GM12872 (cell line): ENCODE data around the gene SLK.

Experiments used
- CTCF ChIP-seq: IDR thresholded peaks from 3 replicates; pipeline ENCODE4 v1.5.1; 2011; ENCODE audit warnings: low read depth, mild to moderate bottlenecking, low read length, moderate library complexity; ENCODE audit not compliant: insufficient read depth

Gene SLK

GRCh38 chr10:103966671-103967447 is at the start of gene SLK:
SLK (plus strand) TSS chr10:103967140; CDS start chr10:103967746, 606 bp downstream.
- no peak for TF ChIP-seq CTCF

- TF ChIP-seq CTCF = no peak
Measured at GRCh38 chr10:103917302-103918052, 49.5 kb upstream of the SLK start.

GRCh38 chr10:103918053-103918846 is 48.7 kb upstream of the SLK start, which contains the start of gene STN1:
STN1 (minus strand) TSS chr10:103918184; CDS start chr10:103917594, 590 bp downstream.
- 0 out of 3 replicates have a peak, but pooled peaks have one; percentile 20 for TF ChIP-seq CTCF

- no peak for TF ChIP-seq CTCF
Measured at GRCh38 chr10:103919648-103920025, 47.3 kb upstream of the SLK start.

GRCh38 chr10:103921248-103921647 is 45.7 kb upstream of the SLK start:
- no peak for TF ChIP-seq CTCF

- no peak for TF ChIP-seq CTCF
Measured at GRCh38 chr10:103921750-103922195, 45.2 kb upstream of the SLK start.

GRCh38 chr10:103922659-103923058 is 44.3 kb upstream of the SLK start:
- TF ChIP-seq CTCF = no peak
